Mesendoderm (in vitro differentiated cells): ENCODE measurements around the gene CBX6.

Source experiments
- DNase-seq: peaks from one replicate; pipeline ENCODE4 v3.0.0; 2013
- H2AK5ac ChIP-seq: 2 replicates; pipeline ENCODE4 v1.6.1; 2013; ENCODE audit warnings: low read length, inconsistent platforms
- H2BK120ac ChIP-seq: 2 replicates; pipeline ENCODE4 v1.6.1; 2013; ENCODE audit warnings: low read depth, mild to moderate bottlenecking, low read length, moderate library complexity, mixed read lengths
- H2BK15ac ChIP-seq: replicated peaks from 2 replicates; pipeline ENCODE4 v1.6.1; 2013; ENCODE audit warnings: low read depth, mild to moderate bottlenecking, moderate library complexity
- H2BK5ac ChIP-seq: 2 replicates; pipeline ENCODE4 v1.6.1; 2013; ENCODE audit warnings: low read length, inconsistent platforms
- H3K18ac ChIP-seq: 2 replicates; pipeline ENCODE4 v1.6.1; 2013; ENCODE audit warnings: mild to moderate bottlenecking, low read length, mixed read lengths
- H3K23ac ChIP-seq: one replicate; pipeline ENCODE4 v1.6.1; 2013; ENCODE audit warnings: low read length
- H3K27ac ChIP-seq: 2 replicates; pipeline ENCODE4 v1.5.1; 2013; ENCODE audit warnings: low read depth, mild to moderate bottlenecking, inconsistent platforms, low read length, moderate library complexity
- H3K27me3 ChIP-seq: 2 replicates; pipeline ENCODE4 v1.6.1; 2013; ENCODE audit warnings: low read length, control low read depth, mild to moderate bottlenecking, inconsistent platforms; ENCODE audit not compliant: insufficient read depth, poor library complexity
- H3K36me3 ChIP-seq: 2 replicates; pipeline ENCODE4 v1.6.1; 2013; ENCODE audit warnings: low read length, inconsistent platforms; ENCODE audit not compliant: control insufficient read depth, insufficient read depth
- H3K4ac ChIP-seq: one replicate; pipeline ENCODE4 v1.6.1; 2013; ENCODE audit warnings: low read depth, mild to moderate bottlenecking, low read length, moderate library complexity
- H3K4me1 ChIP-seq: 2 replicates; pipeline ENCODE4 v1.6.1; 2013; ENCODE audit warnings: low read depth, low read length, inconsistent platforms; ENCODE audit not compliant: control insufficient read depth
- H3K4me2 ChIP-seq: 2 replicates; pipeline ENCODE4 v1.6.1; 2013; ENCODE audit warnings: low read length
- H3K4me3 ChIP-seq: 2 replicates; pipeline ENCODE4 v1.5.1; 2013; ENCODE audit warnings: mild to moderate bottlenecking, low read length
- H3K56ac ChIP-seq: one replicate; pipeline ENCODE4 v1.6.1; 2013; ENCODE audit warnings: low read length
- H3K79me1 ChIP-seq: 2 replicates; pipeline ENCODE4 v1.6.1; 2013; ENCODE audit warnings: low read length, inconsistent platforms
- H3K79me2 ChIP-seq: 2 replicates; pipeline ENCODE4 v1.6.1; 2013; ENCODE audit warnings: mild to moderate bottlenecking, low read length; ENCODE audit not compliant: control insufficient read depth, insufficient read depth
- H3K9ac ChIP-seq: 2 replicates; pipeline ENCODE4 v1.6.1; 2013; ENCODE audit warnings: low read length, inconsistent platforms
- H4K5ac ChIP-seq: one replicate; pipeline ENCODE4 v1.6.1; 2013; ENCODE audit warnings: low read length
- H4K8ac ChIP-seq: one replicate; pipeline ENCODE4 v1.6.1; 2013; ENCODE audit warnings: low read depth, mild to moderate bottlenecking, control low read depth, low read length, moderate library complexity
- WGBS: extraction: QIAGEN DNeasy Blood & Tissue Kit; methylation state at CpG from one replicate; pipeline ENCODE4 v1.1.7; 2013; ENCODE audit warnings: low lambda C conversion rate, missing lambda C conversion rate; ENCODE audit not compliant: insufficient coverage; ENCODE audit errors: extremely low coverage; 5-methylcytosine and 5-hydroxymethylcytosine counted together

The CBX6 gene

DNA sequence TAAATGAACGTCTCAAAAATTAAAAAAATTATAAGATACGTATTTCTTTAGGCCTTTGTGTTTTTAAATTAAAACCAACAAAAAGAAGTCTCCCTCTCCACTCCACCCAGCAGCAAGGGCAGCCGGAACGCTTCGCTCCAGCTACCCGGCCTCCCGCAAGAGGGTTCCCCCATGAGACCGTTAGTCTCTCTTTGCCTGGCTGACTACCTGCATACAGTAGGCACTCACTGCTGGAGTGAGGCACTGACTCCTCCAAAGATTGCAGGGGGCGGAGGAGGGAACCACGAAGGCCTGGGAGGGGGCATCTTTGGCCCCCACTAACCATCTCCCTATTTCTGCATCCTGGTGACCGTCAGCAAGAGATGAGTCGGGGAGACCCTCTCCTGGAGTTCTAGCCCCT lies 10.1 kb downstream of the CBX6 start:
- peaks cover 2% of the 10 kb centered on the region for H3K36me3 ChIP-seq
- no peak overlapping the region for H2BK5ac ChIP-seq
- no peak overlapping the region for H4K8ac ChIP-seq
- no peak overlapping the region for H2AK5ac ChIP-seq
- no peaks in the 10 kb centered on the region for H3K27me3 ChIP-seq
- no peak overlapping the region for H3K56ac ChIP-seq
- no peaks in the 10 kb centered on the region for H3K79me2 ChIP-seq
- no peak for DNase-seq
- no peaks in the 10 kb centered on the region for H3K79me1 ChIP-seq
- no peak overlapping the region for H3K18ac ChIP-seq
- H3K4me3 ChIP-seq, result no peak overlapping the region
- H3K4me1 ChIP-seq, result no peaks in the 10 kb centered on the region
- no peak overlapping the region for H3K4ac ChIP-seq
- no peak overlapping the region for H3K27ac ChIP-seq
- no CpG with 5 or more reads among the region's 12 CpGs for WGBS
- no peak overlapping the region for H3K23ac ChIP-seq
- no peak overlapping the region for H2BK15ac ChIP-seq
- no peak overlapping the region for H2BK120ac ChIP-seq
- H4K5ac ChIP-seq, result no peak overlapping the region
- H3K4me2 ChIP-seq, result no peak overlapping the region
- no peak overlapping the region for H3K9ac ChIP-seq

GRCh38 chr22:38861170-38861876 lies 10.7 kb downstream of the CBX6 start:
- no peak overlapping the region for H3K4me3 ChIP-seq
- no peaks in the 10 kb centered on the region for H3K27me3 ChIP-seq
- H3K36me3 ChIP-seq, result peaks cover 2% of the 10 kb centered on the region
- H4K8ac ChIP-seq, result no peak overlapping the region
- H3K18ac ChIP-seq, result no peak overlapping the region
- H3K79me2 ChIP-seq, result no peaks in the 10 kb centered on the region
- no peak overlapping the region for H4K5ac ChIP-seq
- H3K56ac ChIP-seq, result no peak overlapping the region
- no peak overlapping the region for H2AK5ac ChIP-seq
- H3K9ac ChIP-seq, result no peak overlapping the region
- no peak overlapping the region for H3K23ac ChIP-seq
- H3K4me1 ChIP-seq, result no peaks in the 10 kb centered on the region
- no peak overlapping the region for H2BK5ac ChIP-seq
- H3K4me2 ChIP-seq, result no peak overlapping the region
- no peak for DNase-seq
- no peak overlapping the region for H2BK120ac ChIP-seq
- no peak overlapping the region for H3K4ac ChIP-seq
- no peak overlapping the region for H3K27ac ChIP-seq
- H2BK15ac ChIP-seq, result no peak overlapping the region
- no peaks in the 10 kb centered on the region for H3K79me1 ChIP-seq
- no CpG with 5 or more reads among the region's 13 CpGs for WGBS

DNA sequence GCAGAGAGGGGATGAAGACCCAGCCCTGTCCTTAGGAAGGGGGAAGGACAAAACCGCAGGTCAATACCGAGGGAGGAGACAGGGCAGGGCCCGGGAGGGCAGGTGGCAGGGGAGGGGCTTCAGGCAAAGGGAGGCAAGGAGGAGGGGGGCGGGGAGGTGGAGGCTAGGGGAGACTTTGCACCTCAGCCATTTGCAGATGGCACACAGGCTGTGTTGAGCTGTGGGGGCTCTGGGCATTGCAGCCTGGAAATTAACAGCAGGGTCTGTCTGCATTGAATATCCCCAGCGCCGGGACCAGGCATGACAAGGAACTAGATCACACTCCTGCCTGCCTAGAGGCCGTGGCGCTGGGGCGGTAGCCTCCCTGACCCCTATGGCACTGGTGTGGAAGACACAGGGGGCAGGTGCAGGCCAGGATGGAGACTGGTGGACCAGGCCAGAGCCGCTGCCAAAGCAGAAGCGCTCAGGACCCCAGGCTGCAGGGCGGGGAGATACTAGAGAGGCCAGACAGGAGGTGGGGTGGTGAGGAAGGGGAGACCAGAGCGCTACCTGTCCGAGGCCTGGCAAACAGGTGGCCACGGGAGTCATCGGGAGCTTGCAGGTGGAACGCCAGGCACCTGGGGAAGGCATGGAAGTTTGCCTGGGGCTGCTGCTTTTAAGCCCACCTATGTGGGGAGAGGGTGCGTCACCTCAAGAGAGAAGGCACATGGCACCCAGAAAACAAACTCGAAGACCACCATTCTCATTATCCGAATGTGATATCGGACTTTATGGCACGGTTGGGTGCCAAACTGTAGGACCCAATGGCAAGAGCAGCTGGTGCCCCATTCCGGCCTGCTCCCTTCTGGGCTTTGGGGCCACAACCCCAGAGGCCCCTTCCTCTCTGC lies 11.5 kb downstream of the CBX6 start:
- WGBS, result no CpG with 5 or more reads among the region's 23 CpGs

DNA sequence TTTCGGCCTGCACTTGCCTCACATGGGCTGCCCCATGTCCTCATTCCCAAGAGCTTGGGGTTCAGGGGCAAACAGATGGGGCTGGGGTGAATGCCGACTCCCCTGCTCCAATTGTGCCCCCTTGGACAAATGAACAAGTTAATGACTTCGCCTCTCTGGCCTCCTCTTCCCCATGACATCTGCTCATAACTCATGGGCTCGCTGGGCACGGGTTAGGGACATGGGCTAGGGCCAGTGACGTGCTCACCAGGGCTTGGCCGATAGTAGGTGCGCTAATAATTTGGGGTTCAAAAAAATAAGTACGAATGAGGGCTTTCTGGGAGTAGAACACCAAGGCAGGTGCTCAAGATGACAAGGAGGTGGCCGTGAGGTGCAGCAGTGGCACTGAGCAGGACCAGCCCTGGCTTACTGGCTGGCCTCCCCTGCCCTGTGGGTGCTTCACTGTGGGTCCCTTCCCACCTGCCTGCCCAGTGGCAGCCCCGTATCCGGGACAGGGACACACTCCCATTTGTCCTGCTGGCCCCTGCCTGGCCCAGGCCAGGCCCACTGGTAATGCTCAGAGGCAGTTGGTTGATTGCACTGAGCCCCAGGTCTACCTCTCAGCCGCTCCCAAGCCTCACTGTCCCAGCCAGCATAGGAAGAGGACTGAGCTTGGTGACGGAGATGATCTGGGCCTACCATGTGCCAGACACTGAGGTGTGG lies 12.3 kb downstream of the CBX6 start:
- no peak overlapping the region for H3K9ac ChIP-seq
- H3K4me3 ChIP-seq, result no peak overlapping the region

More for the DNA sequence above, 11.5 kb downstream of the CBX6 start:
- Histone ChIP-seq H3K36me3 (peaks cover 2% of the 10 kb centered on the region), H3K4me3 (no peak overlapping the region), H3K9ac (no peak overlapping the region), H3K23ac (no peak overlapping the region), H3K27me3 (no peaks in the 10 kb centered on the region), H4K8ac (no peak overlapping the region), H3K79me2 (no peaks in the 10 kb centered on the region), H3K18ac (no peak overlapping the region), H3K27ac (no peak overlapping the region), H3K79me1 (no peaks in the 10 kb centered on the region), H3K4me2 (no peak overlapping the region), H2BK5ac (no peak overlapping the region), H3K4ac (no peak overlapping the region), H2BK120ac (no peak overlapping the region), H2BK15ac (no peak overlapping the region), H4K5ac (no peak overlapping the region), H3K4me1 (no peaks in the 10 kb centered on the region), H2AK5ac (no peak overlapping the region), H3K56ac (no peak overlapping the region)
- no peak for DNase-seq

GRCh38 chr22:38858492-38858891 lies 13.5 kb downstream of the CBX6 start:
- Histone ChIP-seq H3K9ac (no peak overlapping the region), H3K4ac (no peak overlapping the region), H3K79me2 (no peaks in the 10 kb centered on the region), H2BK15ac (no peak overlapping the region), H2AK5ac (no peak overlapping the region), H3K4me3 (no peak overlapping the region), H2BK5ac (no peak overlapping the region), H4K5ac (no peak overlapping the region), H3K56ac (no peak overlapping the region), H3K23ac (no peak overlapping the region), H3K18ac (no peak overlapping the region), H3K4me1 (no peaks in the 10 kb centered on the region), H3K36me3 (no peaks in the 10 kb centered on the region), H4K8ac (no peak overlapping the region), H3K4me2 (no peak overlapping the region), H3K27me3 (no peaks in the 10 kb centered on the region), H3K79me1 (no peaks in the 10 kb centered on the region), H3K27ac (no peak overlapping the region), H2BK120ac (no peak overlapping the region)
- DNase-seq, result no peak
- WGBS, result no CpG with 5 or more reads among the region's 9 CpGs

More for the DNA sequence above, 12.3 kb downstream of the CBX6 start:
- Histone ChIP-seq H3K56ac (no peak overlapping the region), H3K18ac (no peak overlapping the region), H3K27me3 (no peaks in the 10 kb centered on the region), H4K5ac (no peak overlapping the region), H2BK5ac (no peak overlapping the region), H3K79me2 (no peaks in the 10 kb centered on the region), H3K4me2 (no peak overlapping the region), H2BK15ac (no peak overlapping the region), H3K4ac (no peak overlapping the region), H2BK120ac (no peak overlapping the region), H2AK5ac (no peak overlapping the region), H3K23ac (no peak overlapping the region), H3K4me1 (no peaks in the 10 kb centered on the region), H3K27ac (no peak overlapping the region), H4K8ac (no peak overlapping the region), H3K36me3 (no peaks in the 10 kb centered on the region), H3K79me1 (no peaks in the 10 kb centered on the region)
- WGBS, result no CpG with 5 or more reads among the region's 14 CpGs
- DNase-seq, result no peak
